Karpas-422 (cell line): ENCODE results near the gene MAPKAP1. TPM values are rescaled to one million over a fixed set of nuclear protein-coding genes. Genes with fewer than 3 reads are reported as not detected.

Experiments
- DNase-seq: peaks from one replicate; pipeline ENCODE4 v3.0.0-alpha.2; 2015
- H2AFZ ChIP-seq: fragments of 200-600 bp; sonication (generic); 2 replicates; pipeline ENCODE4 v1.6.1; 2014; ENCODE audit warnings: antibody characterized with exemption, low read length, mixed read lengths
- H3K27ac ChIP-seq: fragments of 200-600 bp; sonication (generic); 2 replicates; pipeline ENCODE4 v1.5.1; 2014; ENCODE audit warnings: mild to moderate bottlenecking, low read length, moderate library complexity
- H3K27me3 ChIP-seq: fragments of 200-600 bp; sonication (generic); 2 replicates; pipeline ENCODE4 v1.6.1; 2014; ENCODE audit warnings: low read length, mixed read lengths
- H3K36me3 ChIP-seq: fragments of 200-600 bp; sonication (generic); 2 replicates; pipeline ENCODE4 v1.6.1; 2014; ENCODE audit warnings: low read length, mixed read lengths; ENCODE audit not compliant: insufficient read depth
- H3K4me1 ChIP-seq: fragments of 200-600 bp; sonication (generic); 2 replicates; pipeline ENCODE4 v1.6.1; 2014; ENCODE audit warnings: mild to moderate bottlenecking, low read length, mixed read lengths
- H3K4me2 ChIP-seq: fragments of 200-600 bp; sonication (generic); 2 replicates; pipeline ENCODE4 v1.6.1; 2014; ENCODE audit warnings: low read length, low read depth, mild to moderate bottlenecking; ENCODE audit not compliant: poor library complexity, severe bottlenecking
- H3K4me3 ChIP-seq: fragments of 200-600 bp; sonication (generic); 2 replicates; pipeline ENCODE4 v1.5.1; 2014; ENCODE audit warnings: mild to moderate bottlenecking, antibody characterized with exemption, low read length, mixed read lengths
- H3K79me2 ChIP-seq: fragments of 200-600 bp; sonication (generic); 2 replicates; pipeline ENCODE4 v1.6.1; 2014; ENCODE audit warnings: mild to moderate bottlenecking, low read length, mixed read lengths
- H3K9ac ChIP-seq: fragments of 200-600 bp; sonication (generic); 2 replicates; pipeline ENCODE4 v1.6.0; 2014; ENCODE audit warnings: low read length
- H3K9me2 ChIP-seq: fragments of 200-600 bp; sonication (generic), shearing (Covaris generic); replicated peaks from 2 replicates; pipeline ENCODE4 v1.6.0; 2014; ENCODE audit warnings: mild to moderate bottlenecking, low read length, moderate library complexity; ENCODE audit not compliant: insufficient read depth
- H3K9me3 ChIP-seq: fragments of 300-700, 200-600 bp; sonication (generic); 2 replicates; pipeline ENCODE4 v1.6.1; 2014; ENCODE audit warnings: low read length, mixed read lengths
- H4K20me1 ChIP-seq: fragments of 200-600 bp; sonication (generic); 2 replicates; pipeline ENCODE4 v1.6.1; 2014; ENCODE audit warnings: mild to moderate bottlenecking, antibody characterized with exemption, low read length, low read depth; ENCODE audit not compliant: insufficient read depth
- total RNA-seq: library from RNA; depleted of rRNA; stranded (reverse); fragments of >200 nt; shearing (Covaris generic); gene quantifications from 2 replicates; pipeline ENCODE4 v1.2.3, GENCODE V29; 2014; ENCODE audit warnings: low replicate concordance

The MAPKAP1 gene
- total RNA-seq, 1 experiment from 2014 or later: 62.8 TPM

GRCh38 chr9:125455132-125455531 is 251.9 kb downstream of the MAPKAP1 start:
- no peak overlapping the region for H3K4me2 ChIP-seq
- no peak overlapping the region for H3K9ac ChIP-seq
- H4K20me1 ChIP-seq: no peaks in the 10 kb centered on the region
- no peak overlapping the region for H3K4me3 ChIP-seq
- no peaks in the 10 kb centered on the region for H3K9me2 ChIP-seq
- H3K27ac ChIP-seq: no peak overlapping the region
- H3K4me1 ChIP-seq: no peaks in the 10 kb centered on the region
- no peaks in the 10 kb centered on the region for H3K79me2 ChIP-seq
- DNase-seq: no peak
- H3K9me3 ChIP-seq: no peaks in the 10 kb centered on the region
- H3K27me3 ChIP-seq: no peaks in the 10 kb centered on the region
- H2AFZ ChIP-seq: no peak overlapping the region
- H3K36me3 ChIP-seq: no peaks in the 10 kb centered on the region

GRCh38 chr9:125447202-125447802 is 259.7 kb downstream of the MAPKAP1 start:
- peak overlapping the region; percentile 38; the same call in 1 of the 2 replicates for H3K4me3 ChIP-seq
- peak overlapping the region; percentile 66 for H3K4me2 ChIP-seq
- no peaks in the 10 kb centered on the region for H3K79me2 ChIP-seq
- H3K27ac ChIP-seq: peak overlapping the region; percentile 80
- H2AFZ ChIP-seq: no peak overlapping the region
- no peaks in the 10 kb centered on the region for H3K27me3 ChIP-seq
- peaks cover 16% of the 10 kb centered on the region; the same call in 1 of the 2 replicates for H4K20me1 ChIP-seq
- no peak for DNase-seq
- H3K9me2 ChIP-seq: no peaks in the 10 kb centered on the region
- no peaks in the 10 kb centered on the region for H3K36me3 ChIP-seq
- peaks cover 38% of the 10 kb centered on the region for H3K4me1 ChIP-seq
- peak overlapping the region; percentile 31; the same call in 1 of the 2 replicates for H3K9ac ChIP-seq
- no peaks in the 10 kb centered on the region for H3K9me3 ChIP-seq

- Histone ChIP-seq H4K20me1 (peaks cover 16% of the 10 kb centered on the region; the same call in 1 of the 2 replicates), H3K27ac (peak overlapping the region; percentile 80), H3K4me3 (peak overlapping the region; percentile 38), H3K36me3 (no peaks in the 10 kb centered on the region), H3K27me3 (no peaks in the 10 kb centered on the region), H2AFZ (no peak overlapping the region), H3K79me2 (no peaks in the 10 kb centered on the region), H3K4me2 (peak overlapping the region; percentile 66), H3K9me3 (no peaks in the 10 kb centered on the region), H3K9ac (peak overlapping the region; percentile 52), H3K9me2 (no peaks in the 10 kb centered on the region), H3K4me1 (peaks cover 38% of the 10 kb centered on the region)
- peak; percentile 96 for DNase-seq
Measured at GRCh38 chr9:125446561-125447094, 260.4 kb downstream of the MAPKAP1 start.

- H3K4me1 ChIP-seq: peaks cover 38% of the 10 kb centered on the region
- no peak overlapping the region for H3K27ac ChIP-seq
- H3K9me3 ChIP-seq: no peaks in the 10 kb centered on the region
- DNase-seq: no peak
- no peak overlapping the region for H3K9ac ChIP-seq
- H2AFZ ChIP-seq: no peak overlapping the region
- H3K9me2 ChIP-seq: no peaks in the 10 kb centered on the region
- H3K4me3 ChIP-seq: no peak overlapping the region
- no peaks in the 10 kb centered on the region for H3K36me3 ChIP-seq
- no peaks in the 10 kb centered on the region for H3K79me2 ChIP-seq
- peaks cover 16% of the 10 kb centered on the region; the same call in 1 of the 2 replicates for H4K20me1 ChIP-seq
- H3K27me3 ChIP-seq: no peaks in the 10 kb centered on the region
- no peak overlapping the region for H3K4me2 ChIP-seq
Measured at GRCh38 chr9:125444956-125445506, 262.0 kb downstream of the MAPKAP1 start.

GRCh38 chr9:125444166-125444565 is 262.8 kb downstream of the MAPKAP1 start:
- no peak for DNase-seq
- H3K4me2 ChIP-seq: no peak overlapping the region
- H3K9me3 ChIP-seq: no peaks in the 10 kb centered on the region
- no peaks in the 10 kb centered on the region for H3K79me2 ChIP-seq
- H3K27me3 ChIP-seq: no peaks in the 10 kb centered on the region
- no peak overlapping the region for H3K27ac ChIP-seq
- no peak overlapping the region for H3K4me3 ChIP-seq
- no peak overlapping the region for H2AFZ ChIP-seq
- H3K36me3 ChIP-seq: no peaks in the 10 kb centered on the region
- H3K9me2 ChIP-seq: no peaks in the 10 kb centered on the region
- peaks cover 30% of the 10 kb centered on the region for H3K4me1 ChIP-seq
- H3K9ac ChIP-seq: no peak overlapping the region
- peaks cover 16% of the 10 kb centered on the region; the same call in 1 of the 2 replicates for H4K20me1 ChIP-seq

- Histone ChIP-seq H3K27me3 (no peaks in the 10 kb centered on the region), H3K4me2 (no peak overlapping the region), H3K79me2 (no peaks in the 10 kb centered on the region), H3K9me2 (no peaks in the 10 kb centered on the region), H3K4me3 (no peak overlapping the region), H3K4me1 (peaks cover 27% of the 10 kb centered on the region), H3K9ac (no peak overlapping the region), H3K27ac (no peak overlapping the region), H3K9me3 (no peaks in the 10 kb centered on the region), H3K36me3 (no peaks in the 10 kb centered on the region), H4K20me1 (peaks cover 16% of the 10 kb centered on the region; the same call in 1 of the 2 replicates), H2AFZ (no peak overlapping the region)
- no peak for DNase-seq
Measured at GRCh38 chr9:125443367-125443766, 263.6 kb downstream of the MAPKAP1 start.

- DNase-seq: no peak
- no peak overlapping the region for H3K4me3 ChIP-seq
- H3K4me2 ChIP-seq: no peak overlapping the region
- H2AFZ ChIP-seq: no peak overlapping the region
- no peaks in the 10 kb centered on the region for H3K9me3 ChIP-seq
- peaks cover 24% of the 10 kb centered on the region for H3K4me1 ChIP-seq
- H3K9me2 ChIP-seq: no peaks in the 10 kb centered on the region
- no peak overlapping the region for H3K27ac ChIP-seq
- no peaks in the 10 kb centered on the region for H3K27me3 ChIP-seq
- H3K9ac ChIP-seq: no peak overlapping the region
- no peaks in the 10 kb centered on the region for H3K79me2 ChIP-seq
- peaks cover 11% of the 10 kb centered on the region; the same call in 1 of the 2 replicates for H4K20me1 ChIP-seq
- H3K36me3 ChIP-seq: no peaks in the 10 kb centered on the region
Measured at GRCh38 chr9:125442452-125442851, 264.6 kb downstream of the MAPKAP1 start.

- H3K4me3 ChIP-seq: no peak overlapping the region
- H3K9ac ChIP-seq: no peak overlapping the region
- no peaks in the 10 kb centered on the region for H3K9me3 ChIP-seq
- no peak for DNase-seq
- H3K4me2 ChIP-seq: no peak overlapping the region
- no peaks in the 10 kb centered on the region for H3K9me2 ChIP-seq
- H3K4me1 ChIP-seq: peaks cover 16% of the 10 kb centered on the region
- H3K36me3 ChIP-seq: no peaks in the 10 kb centered on the region
- H3K27ac ChIP-seq: no peak overlapping the region
- no peak overlapping the region for H2AFZ ChIP-seq
- H3K27me3 ChIP-seq: no peaks in the 10 kb centered on the region
- H3K79me2 ChIP-seq: no peaks in the 10 kb centered on the region
- H4K20me1 ChIP-seq: peaks cover 2% of the 10 kb centered on the region; the same call in 1 of the 2 replicates
Measured at GRCh38 chr9:125440411-125440810, 266.6 kb downstream of the MAPKAP1 start.
